Hematopoietic multipotent progenitor cell (in vitro differentiated cells): ENCODE results near the gene ITGB8. TPM values are rescaled to one million over a fixed set of nuclear protein-coding genes. Genes with fewer than 3 reads are reported as not detected.

Experiments used
- DNase-seq, 3 donors: peaks; one replicate each; pipeline ENCODE4 v3.0.0-alpha.2; 2011 to 2015; ENCODE audit warnings: low read depth in 2 of 3, low spot score in 2 of 3
- total RNA-seq: library from RNA; depleted of rRNA; stranded (reverse); fragments of >200 nt; gene quantifications from one replicate; pipeline ENCODE4 v1.2.3, GENCODE V29; 2012

The ITGB8 gene
- total RNA-seq, 1 donor: 4.6 TPM

GRCh38 chr7:20331910-20332813, 1.5 kb downstream of the ITGB8 start:
- DNase-seq: no peak

GRCh38 chr7:20338285-20338684, 7.6 kb downstream of the ITGB8 start:
- DNase-seq: no peak

GRCh38 chr7:20340839-20341238, 10.1 kb downstream of the ITGB8 start:
- no peak for DNase-seq

- DNase-seq: no peak
These were observed 12.5 kb downstream of the ITGB8 start for GRCh38 chr7:20343205-20343604.

DNA sequence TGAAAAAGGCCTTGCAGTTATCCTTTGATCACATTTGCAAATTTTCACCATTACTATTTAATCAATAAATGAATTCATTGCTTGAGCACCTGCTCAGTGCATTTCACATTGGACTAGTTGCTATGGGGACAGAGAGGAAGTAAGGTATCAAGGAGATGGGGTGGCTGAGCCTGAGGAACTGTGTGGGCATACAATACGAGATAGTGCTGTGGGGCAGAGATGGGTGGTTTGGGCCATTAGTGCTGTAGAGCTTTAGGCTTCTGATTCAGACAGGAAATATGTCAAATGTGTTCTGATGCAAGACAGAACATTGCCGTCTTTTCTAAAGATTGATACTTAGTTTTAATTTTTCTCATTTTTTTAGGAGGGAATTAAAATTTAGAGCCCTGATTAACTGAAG, 13.2 kb downstream of the ITGB8 start:
- DNase-seq: no peak

- DNase-seq: no peak
These were observed 13.7 kb downstream of the ITGB8 start for GRCh38 chr7:20344396-20344795.

GRCh38 chr7:20346577-20346976, 15.9 kb downstream of the ITGB8 start:
- no peak for DNase-seq

DNA sequence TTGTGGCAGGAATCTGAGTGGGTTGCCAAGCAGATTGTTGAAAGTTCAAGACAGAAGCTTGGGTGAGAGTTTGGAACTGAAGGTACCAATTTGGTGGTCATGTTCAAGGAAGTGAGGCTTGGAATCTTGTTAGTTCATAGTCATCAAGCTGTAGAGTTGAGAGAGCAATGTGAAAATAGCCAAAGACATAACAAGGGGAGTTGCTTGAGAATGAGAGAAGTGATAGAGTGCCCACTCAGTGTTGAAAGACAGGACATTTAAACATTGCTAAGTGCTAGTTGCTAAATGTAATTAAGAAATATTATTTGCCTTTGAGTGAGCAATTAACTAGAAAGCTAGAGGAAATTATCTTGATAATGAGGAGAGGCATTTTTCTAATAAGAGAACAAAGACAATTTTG, 17.0 kb downstream of the ITGB8 start:
- no peak for DNase-seq

GRCh38 chr7:20348125-20348807, 17.6 kb downstream of the ITGB8 start:
- no peak for DNase-seq

DNA sequence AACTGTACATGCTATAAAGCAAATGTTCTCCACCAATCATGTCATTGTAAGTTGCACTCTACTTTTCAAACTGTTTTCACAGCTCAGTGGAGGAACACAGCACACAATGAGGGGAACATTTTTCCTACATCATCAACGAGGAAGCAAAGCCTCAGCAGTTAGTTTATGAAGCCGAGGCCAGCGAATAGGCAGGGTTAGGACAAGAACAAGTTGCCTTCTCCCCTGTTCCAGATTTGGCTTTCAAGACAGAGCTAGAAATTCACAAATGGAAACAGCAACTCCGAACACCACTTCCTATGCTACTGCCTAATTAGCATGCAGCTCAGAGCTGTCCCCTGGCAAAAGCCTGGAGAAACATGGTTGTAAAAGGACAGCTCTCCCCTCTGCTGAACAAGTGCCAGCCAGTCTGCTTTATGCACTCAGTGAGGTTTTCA, 19.8 kb downstream of the ITGB8 start:
- peak in 1 of 3 donors; percentile 26 for DNase-seq

DNA sequence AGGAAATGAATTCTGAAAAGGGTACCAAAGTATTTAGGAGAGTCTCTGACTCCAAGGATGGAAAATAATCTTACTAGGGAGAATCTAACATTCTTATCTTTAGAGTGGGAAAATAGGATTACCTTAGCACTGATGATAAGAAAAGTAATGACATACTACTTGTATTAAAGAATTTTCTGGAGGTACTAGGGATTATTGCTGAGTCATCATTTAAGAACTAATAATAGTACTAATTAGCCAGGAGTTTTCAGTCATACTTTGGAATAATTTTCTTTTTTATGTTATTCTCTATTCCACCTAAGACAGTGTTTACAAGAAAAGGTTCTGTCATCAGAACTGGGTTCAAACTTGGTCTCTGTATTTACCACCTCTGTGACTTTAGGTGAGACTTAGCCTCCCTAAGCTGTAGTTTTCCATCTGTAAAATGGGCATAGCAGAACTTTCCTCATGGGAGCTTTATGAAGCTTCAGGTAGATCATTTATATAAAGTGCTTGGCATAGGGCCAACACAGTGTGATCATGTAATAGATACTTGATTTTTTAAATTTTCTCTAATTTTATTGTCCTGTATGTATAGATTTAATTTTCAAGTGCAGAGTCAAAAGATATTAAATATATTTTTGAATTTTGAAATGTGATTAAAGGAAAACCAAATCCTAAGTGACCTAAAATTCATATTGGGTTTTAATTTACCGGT, 20.4 kb downstream of the ITGB8 start:
- no peak for DNase-seq

GRCh38 chr7:20351901-20352300, 21.2 kb downstream of the ITGB8 start:
- no peak for DNase-seq

GRCh38 chr7:20352573-20353306, 22.0 kb downstream of the ITGB8 start:
- DNase-seq: no peak

- no peak for DNase-seq
These were observed 24.2 kb downstream of the ITGB8 start for GRCh38 chr7:20354610-20355528.

DNA sequence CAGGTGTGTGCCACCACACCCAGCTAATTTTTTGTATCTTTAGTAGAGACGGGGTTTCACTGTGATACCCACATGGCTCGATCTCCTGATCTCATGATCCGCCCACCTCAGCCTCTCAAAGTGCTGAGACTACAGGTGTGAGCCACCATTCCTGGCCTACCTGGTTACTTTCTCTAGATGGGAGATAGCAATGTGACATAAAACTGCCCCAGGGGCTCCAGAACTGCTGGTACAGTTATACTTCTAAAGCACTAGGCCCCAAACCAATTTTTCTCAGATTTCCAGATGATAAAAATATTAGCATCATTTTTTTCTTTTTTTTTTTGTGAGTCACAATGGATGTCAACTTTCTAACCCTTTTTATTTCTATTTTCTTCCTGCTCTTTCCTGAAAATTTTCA, 27.4 kb downstream of the ITGB8 start:
- no peak for DNase-seq

GRCh38 chr7:20358762-20359282, 28.1 kb downstream of the ITGB8 start:
- DNase-seq: no peak

DNA sequence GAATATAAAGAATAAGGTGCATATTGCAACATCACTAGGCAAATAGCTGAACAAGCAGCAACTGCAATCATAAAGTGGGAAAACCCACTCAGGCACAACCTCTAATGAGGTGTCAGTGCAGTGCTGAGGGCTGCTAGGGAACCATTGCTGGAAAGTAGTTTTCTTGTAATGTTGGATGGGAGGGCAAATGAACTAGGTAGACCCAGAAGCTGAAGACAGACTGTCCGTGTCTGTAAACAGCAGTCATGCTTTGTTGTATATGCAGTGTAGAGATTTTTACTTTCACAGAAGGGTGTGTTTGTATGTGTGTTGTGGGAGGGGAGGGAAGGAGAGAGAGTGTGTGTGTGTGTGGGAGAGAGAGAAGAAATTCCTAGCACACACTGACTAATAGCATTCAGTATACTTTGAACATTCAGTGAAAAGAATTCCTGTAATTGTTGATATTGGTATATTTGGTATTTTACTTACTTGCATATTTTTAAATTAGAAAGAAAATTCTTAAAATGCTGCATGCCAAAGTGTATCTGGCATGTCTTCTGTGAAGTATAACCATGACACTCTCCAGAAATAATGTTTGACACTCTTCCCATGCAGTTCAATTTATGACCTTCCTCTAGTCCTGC, 28.8 kb downstream of the ITGB8 start:
- DNase-seq: no peak

- no peak for DNase-seq
These were observed 32.0 kb downstream of the ITGB8 start for GRCh38 chr7:20362574-20363253.
